Body of pancreas (tissue), 4 donors: ENCODE results near the gene BUD31.

ENCODE experiments used
- CTCF ChIP-seq, 7 experiments: fragments of 450-650 bp in 4 of 7; fragments of 200-600 bp in 3 of 7; sonication (generic) in 3 of 7; IDR thresholded peaks; one replicate each; pipeline ENCODE4 v1.5.1; 2016 to 2019; ENCODE audit warnings: antibody characterized with exemption in 7 of 7
- POLR2A ChIP-seq, 3 donors: fragments of 450-650 bp; IDR thresholded peaks; one replicate each; pipeline ENCODE4 v1.6.1; 2016; ENCODE audit warnings: antibody characterized with exemption in 3 of 3, mild to moderate bottlenecking in 2 of 3

GRCh38 chr7:99379043-99379577 is 29.7 kb upstream of the BUD31 start:
- TF ChIP-seq CTCF (IDR thresholded peaks at IDR 0.05) (no peak), POLR2A (IDR thresholded peaks at IDR 0.05) (no peak)
